ENCODE results near the gene TENT5C.
A peak's percentile ranks its signal among the peaks of the same experiment; 100 is the strongest.

Gene TENT5C

GRCh38 chr1:117674521-117675400 lies 68.9 kb downstream of the TENT5C start:
- H3K4me3 ChIP-seq (ENCODE audit: low read length) = no peak overlapping the region
- TF ChIP-seq, protein P1, sequence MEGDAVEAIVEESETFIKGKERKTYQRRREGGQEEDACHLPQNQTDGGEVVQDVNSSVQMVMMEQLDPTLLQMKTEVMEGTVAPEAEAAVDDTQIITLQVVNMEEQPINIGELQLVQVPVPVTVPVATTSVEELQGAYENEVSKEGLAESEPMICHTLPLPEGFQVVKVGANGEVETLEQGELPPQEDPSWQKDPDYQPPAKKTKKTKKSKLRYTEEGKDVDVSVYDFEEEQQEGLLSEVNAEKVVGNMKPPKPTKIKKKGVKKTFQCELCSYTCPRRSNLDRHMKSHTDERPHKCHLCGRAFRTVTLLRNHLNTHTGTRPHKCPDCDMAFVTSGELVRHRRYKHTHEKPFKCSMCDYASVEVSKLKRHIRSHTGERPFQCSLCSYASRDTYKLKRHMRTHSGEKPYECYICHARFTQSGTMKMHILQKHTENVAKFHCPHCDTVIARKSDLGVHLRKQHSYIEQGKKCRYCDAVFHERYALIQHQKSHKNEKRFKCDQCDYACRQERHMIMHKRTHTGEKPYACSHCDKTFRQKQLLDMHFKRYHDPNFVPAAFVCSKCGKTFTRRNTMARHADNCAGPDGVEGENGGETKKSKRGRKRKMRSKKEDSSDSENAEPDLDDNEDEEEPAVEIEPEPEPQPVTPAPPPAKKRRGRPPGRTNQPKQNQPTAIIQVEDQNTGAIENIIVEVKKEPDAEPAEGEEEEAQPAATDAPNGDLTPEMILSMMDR (conservative IDR thresholded peaks at IDR 0.05; ENCODE audit: low read length) = peak; percentile 33
- peak; percentile 38 for DNase-seq (ENCODE audit: low read depth)

DNA sequence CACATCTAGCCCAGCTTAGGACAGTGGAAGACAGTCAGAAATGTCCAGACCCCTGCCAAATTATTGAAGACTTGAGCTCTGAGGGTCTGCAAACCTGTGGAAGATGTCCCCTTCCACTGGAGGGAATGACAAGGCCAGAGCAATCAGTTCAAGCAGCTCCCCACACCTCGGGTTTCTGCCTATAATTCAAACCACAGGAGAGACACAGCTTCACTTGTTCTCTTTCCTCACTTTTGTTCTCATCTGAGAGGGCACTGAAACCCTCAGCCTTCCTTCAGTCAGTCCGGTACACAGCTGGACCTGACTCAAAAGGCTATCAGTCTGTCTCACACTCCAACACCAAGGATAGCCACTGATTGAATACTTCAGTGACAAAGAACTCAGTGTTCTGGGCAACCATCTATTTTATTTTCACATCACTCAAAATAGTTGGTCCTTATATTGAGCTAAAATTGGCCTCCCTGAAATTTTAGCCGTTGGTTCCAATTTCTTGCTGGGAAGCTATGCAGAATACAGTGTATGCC lies 70.1 kb downstream of the TENT5C start:
- DNase-seq (ENCODE audit: low read depth) = no peak
- TF ChIP-seq, protein P1 (conservative IDR thresholded peaks at IDR 0.05; ENCODE audit: low read length) = no peak
- no peak overlapping the region for H3K4me3 ChIP-seq (ENCODE audit: low read length)

DNA sequence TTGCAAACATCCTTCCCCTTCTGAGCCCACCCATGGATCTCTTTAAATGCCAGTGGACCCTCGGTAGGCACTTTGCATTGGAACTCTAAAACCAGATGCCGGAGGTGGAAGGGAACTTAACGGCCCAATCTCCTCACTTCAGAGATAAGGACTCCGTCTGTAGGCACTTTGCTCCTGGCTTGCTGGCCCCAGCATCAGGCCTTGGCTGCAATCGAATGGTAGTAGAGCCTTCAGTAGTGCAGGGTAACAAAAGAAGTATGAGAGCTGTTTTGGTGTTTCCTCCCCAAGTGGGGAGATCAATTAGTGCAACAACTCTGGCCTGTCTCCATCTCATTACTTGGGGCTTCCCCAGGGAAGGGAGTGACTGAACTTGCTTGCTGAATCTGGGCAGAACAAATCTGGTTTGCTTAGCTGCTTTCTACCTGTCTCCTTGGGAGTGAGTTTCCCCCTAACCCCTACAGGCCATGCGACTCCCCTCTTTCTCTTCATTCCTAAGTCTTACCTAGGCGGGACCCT lies 70.8 kb downstream of the TENT5C start:
- TF ChIP-seq, protein P1 (conservative IDR thresholded peaks at IDR 0.05; ENCODE audit: low read length) = no peak
- no peak overlapping the region for H3K4me3 ChIP-seq (ENCODE audit: low read length)
- no peak for DNase-seq (ENCODE audit: low read depth)

Data from AG10803 (cell line).